DMS 273 (cell line): ENCODE results near the gene PNMA1.

Experiments
- DNase-seq: peaks from one replicate; lab custom pipeline; 2025; ENCODE audit not compliant: unreplicated experiment; lab: John Stamatoyannopoulos, UW

PNMA1 gene

GRCh38 chr14:73751157-73751691 is 37.0 kb upstream of the PNMA1 start:
- no peak for DNase-seq

GRCh38 chr14:73750531-73750901 is 36.3 kb upstream of the PNMA1 start:
- peak; percentile 64 for DNase-seq

DNA sequence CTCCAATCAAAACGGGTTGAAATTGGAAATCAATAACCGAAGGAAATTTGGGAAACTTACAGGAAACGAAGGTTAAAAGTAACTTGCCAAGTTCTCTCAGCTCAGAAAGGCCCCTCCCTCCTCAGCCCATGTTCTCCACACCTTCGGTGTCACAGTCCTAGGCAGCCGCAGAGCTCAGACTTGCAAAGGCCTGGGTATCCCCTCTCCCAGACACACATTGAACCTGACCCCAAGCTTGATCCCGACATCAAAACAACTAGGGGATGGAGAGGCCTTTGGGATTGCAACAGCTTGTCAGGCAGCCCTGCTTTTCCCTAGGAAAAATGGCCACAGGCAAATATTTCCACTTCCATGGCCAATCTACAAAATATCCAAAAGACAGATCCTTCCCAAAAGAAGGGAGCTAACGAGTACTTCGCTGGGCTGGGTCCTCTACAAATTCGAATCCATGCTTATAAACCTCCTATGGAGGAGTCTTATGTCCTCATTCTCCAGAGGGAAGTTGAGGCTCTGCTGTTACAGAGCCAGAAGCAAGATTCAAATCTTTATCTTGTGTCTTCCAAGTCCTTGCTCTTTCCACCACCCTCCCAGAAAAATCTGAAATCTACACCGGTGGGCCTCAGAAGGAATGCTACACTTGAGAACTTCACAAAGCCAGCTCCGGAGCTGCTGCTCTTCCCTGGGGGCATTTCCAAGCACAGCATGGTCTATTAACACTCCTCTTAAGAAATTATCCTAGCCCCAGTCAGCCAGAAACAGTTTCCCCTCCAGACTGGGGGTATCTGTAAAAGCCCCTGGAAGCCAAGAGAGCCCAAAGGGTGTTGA is 35.7 kb upstream of the PNMA1 start:
- DNase-seq = no peak

- no peak for DNase-seq
These were observed 34.7 kb upstream of the PNMA1 start for GRCh38 chr14:73748858-73749357.

- no peak for DNase-seq
These were observed 33.4 kb upstream of the PNMA1 start for GRCh38 chr14:73747379-73748211.

DNA sequence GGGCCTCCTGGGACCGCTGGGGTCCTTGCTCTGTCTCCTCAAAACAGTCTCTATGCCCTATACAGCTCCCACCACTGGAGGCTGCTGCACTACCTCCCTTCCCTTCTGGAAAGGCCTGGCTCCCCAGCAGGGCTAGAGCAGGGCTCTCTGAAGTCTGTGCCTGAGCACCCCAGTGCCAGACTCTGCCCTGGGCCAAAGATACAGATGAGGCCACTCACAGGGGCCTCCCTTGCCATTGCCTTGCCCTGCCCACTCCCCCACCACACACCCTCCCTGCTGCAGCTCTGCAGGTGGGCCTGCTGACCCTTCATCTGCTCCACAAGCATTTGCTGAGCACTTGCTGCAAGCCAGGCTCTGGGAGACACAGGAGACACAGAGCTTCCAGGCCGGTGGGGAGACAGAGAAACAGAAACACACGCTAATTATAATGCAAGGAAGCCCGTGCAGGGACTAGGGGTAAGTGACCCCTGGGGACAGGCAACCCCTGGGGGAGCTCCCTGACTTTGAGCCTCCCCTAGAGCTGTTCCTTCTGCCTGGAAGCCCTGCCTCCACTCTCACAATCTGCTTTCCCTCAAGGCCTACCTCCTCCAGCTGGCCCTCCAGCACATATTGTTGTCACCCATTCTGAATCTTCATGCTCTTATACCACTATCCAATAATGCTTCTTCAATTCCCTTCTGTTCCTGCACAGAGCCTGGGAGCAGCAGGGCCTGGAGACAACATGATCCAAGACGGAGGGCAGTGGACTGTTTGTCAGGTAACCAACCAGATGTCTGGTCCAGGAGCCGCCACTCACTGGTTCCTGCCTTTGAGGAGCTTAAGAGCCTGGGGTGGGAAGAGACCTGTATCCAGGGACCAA is 32.6 kb upstream of the PNMA1 start:
- peak; percentile 70 for DNase-seq

GRCh38 chr14:73745571-73746519 is 31.7 kb upstream of the PNMA1 start:
- no peak for DNase-seq

GRCh38 chr14:73744874-73745529 is 30.8 kb upstream of the PNMA1 start:
- no peak for DNase-seq

DNA sequence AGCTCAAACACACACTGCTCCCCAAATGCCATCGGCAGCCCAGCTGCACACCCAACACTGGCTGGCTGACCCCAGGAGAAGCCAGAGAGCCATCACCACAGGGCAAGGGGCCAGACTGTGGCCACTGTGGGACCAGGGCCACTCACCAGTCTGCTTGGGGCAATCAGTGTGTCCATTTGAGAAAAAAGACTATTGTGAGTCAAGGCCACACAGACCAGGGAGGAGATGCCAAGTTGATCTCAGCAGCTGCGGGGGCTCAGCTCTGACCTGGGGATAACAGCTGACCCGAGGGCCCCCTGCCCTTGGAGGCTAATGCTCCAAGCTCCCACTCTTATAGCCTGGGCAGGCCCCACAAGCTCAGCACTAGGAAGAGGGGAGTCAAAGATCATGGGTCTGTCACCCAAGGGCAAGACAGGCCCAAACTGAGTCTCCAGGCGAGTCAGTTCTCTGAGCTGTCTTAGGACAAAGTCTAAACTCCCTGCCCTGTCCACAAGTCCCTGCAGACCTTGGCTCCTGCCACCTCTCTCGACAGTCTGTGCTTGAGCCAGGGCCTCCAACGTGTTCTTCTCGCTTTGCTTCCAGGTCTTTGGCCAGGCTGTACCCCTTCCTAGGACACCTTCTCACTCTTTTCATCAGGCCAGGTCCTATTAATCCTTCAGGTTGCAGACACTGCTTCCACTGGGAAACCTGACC is 30.1 kb upstream of the PNMA1 start:
- DNase-seq = no peak

DNA sequence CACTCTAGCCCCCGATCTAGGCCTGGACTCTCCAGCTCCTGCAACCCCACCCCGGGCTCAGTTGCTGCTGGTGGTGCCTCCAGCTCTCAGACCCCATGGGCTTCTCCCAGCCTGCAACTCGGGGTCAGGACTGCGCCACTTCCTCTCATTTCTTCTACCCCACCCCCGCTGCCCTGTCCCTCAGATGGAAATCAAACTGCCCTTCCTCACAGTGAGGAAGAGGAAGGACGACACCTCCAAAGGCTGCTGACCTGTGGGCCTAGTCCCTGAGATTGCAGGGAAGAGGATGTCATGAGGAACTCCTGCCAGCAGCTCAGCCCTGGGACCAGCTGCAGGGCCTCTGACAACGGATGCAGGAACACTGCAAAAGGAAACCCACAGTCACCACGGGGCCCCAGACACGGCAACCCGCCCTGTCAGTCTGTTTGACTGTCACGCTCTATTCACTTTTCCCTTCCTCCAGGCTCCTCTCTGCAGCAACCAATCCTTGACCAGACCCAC is 29.3 kb upstream of the PNMA1 start:
- no peak for DNase-seq

GRCh38 chr14:73742520-73743238 is 28.5 kb upstream of the PNMA1 start:
- no peak for DNase-seq

- no peak for DNase-seq
These were observed 27.8 kb upstream of the PNMA1 start for GRCh38 chr14:73741876-73742519.

GRCh38 chr14:73741386-73741875 is 27.2 kb upstream of the PNMA1 start:
- no peak for DNase-seq

DNA sequence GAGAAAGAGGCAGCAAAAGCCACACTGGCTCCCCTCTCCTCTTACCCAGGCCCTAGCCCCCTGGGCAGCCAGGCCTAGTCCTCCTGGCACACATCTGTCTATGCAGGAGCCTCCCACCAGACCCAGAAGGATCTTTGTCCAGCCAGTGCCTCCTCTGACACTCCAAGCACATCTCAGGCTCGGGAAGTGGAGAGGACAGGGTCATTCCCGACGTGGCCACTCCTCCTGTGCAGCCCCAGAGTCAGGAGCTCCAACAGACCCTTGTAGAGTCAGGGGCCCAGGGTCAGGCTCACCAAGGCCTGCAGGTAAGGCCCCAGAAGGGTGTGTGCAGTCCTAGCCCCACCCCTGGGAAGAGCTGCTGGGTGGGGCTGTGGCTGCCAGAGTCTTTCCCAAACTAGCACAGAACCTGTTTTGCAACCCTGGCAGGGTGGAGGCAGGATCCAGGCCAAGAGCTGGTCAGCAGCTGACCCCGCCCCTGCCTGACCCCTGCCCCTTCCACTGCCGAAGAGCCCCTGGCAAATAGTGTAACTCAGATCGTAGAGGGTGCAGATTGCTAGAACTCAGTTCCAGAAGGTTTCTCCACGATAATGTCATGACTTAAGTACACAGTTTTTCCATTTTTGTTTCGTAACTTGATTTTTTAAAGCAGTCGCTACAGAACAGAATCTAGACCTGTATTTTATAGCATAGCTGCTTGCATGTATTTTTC is 26.6 kb upstream of the PNMA1 start:
- no peak for DNase-seq

- no peak for DNase-seq
These were observed 25.9 kb upstream of the PNMA1 start for GRCh38 chr14:73739899-73740617.
